ENCODE measurements around the gene RGS7.

Gene RGS7

GRCh38 chr1:241336335-241336734 lies 20.7 kb downstream of the RGS7 start:
- no peak overlapping the region for H3K4me3 ChIP-seq (replicated peaks; ENCODE audit: low read depth, low read length)
- no peak for DNase-seq (ENCODE audit: low read depth)
- TF ChIP-seq CTCF (IDR thresholded peaks at IDR 0.05; ENCODE audit: low read length, missing control alignments), result no peak

GRCh38 chr1:241332987-241333386 lies 24.0 kb downstream of the RGS7 start:
- no peak for DNase-seq (ENCODE audit: low read depth)
- H3K4me3 ChIP-seq (replicated peaks; ENCODE audit: low read depth, low read length), result no peak overlapping the region
- no peak for TF ChIP-seq CTCF (IDR thresholded peaks at IDR 0.05; ENCODE audit: low read length, missing control alignments)

GRCh38 chr1:241332037-241332409 lies 25.0 kb downstream of the RGS7 start:
- no peak overlapping the region for H3K4me3 ChIP-seq (replicated peaks; ENCODE audit: low read depth, low read length)
- DNase-seq (ENCODE audit: low read depth), result no peak
- TF ChIP-seq CTCF (IDR thresholded peaks at IDR 0.05; ENCODE audit: low read length, missing control alignments), result no peak

GRCh38 chr1:241331328-241332036 lies 25.5 kb downstream of the RGS7 start:
- TF ChIP-seq CTCF (IDR thresholded peaks at IDR 0.05; ENCODE audit: low read length, missing control alignments), result no peak
- DNase-seq (ENCODE audit: low read depth), result no peak
- H3K4me3 ChIP-seq (replicated peaks; ENCODE audit: low read depth, low read length), result no peak overlapping the region

- TF ChIP-seq CTCF (IDR thresholded peaks at IDR 0.05; ENCODE audit: low read length, missing control alignments), result no peak
- DNase-seq (ENCODE audit: low read depth), result no peak
- no peak overlapping the region for H3K4me3 ChIP-seq (replicated peaks; ENCODE audit: low read depth, low read length)
Measured at GRCh38 chr1:241330619-241331327, 26.2 kb downstream of the RGS7 start.

GRCh38 chr1:241325456-241325855 lies 31.5 kb downstream of the RGS7 start:
- TF ChIP-seq CTCF (IDR thresholded peaks at IDR 0.05; ENCODE audit: low read length, missing control alignments), result no peak
- no peak for DNase-seq (ENCODE audit: low read depth)
- H3K4me3 ChIP-seq (replicated peaks; ENCODE audit: low read depth, low read length), result no peak overlapping the region

All from fibroblast of pulmonary artery (primary cell).